CMK (cell line): ENCODE results near the gene PLIN4.

ENCODE experiments used
- DNase-seq: peaks from one replicate; pipeline ENCODE4 v3.0.0-alpha.2; 2010; ENCODE audit warnings: low read depth

The PLIN4 gene

GRCh38 chr19:4523306-4524110 lies 5.2 kb upstream of the PLIN4 start:
- DNase-seq, result no peak

GRCh38 chr19:4522291-4523002 lies 4.2 kb upstream of the PLIN4 start:
- DNase-seq, result no peak

- no peak for DNase-seq
These were observed 3.6 kb upstream of the PLIN4 start for GRCh38 chr19:4521888-4522242.

GRCh38 chr19:4521170-4521887 lies 3.0 kb upstream of the PLIN4 start:
- DNase-seq, result no peak

- DNase-seq, result no peak
These were observed 1.4 kb upstream of the PLIN4 start for GRCh38 chr19:4519521-4520277.

- no peak for DNase-seq
These were observed 848 bp upstream of the PLIN4 start for GRCh38 chr19:4519172-4519496.

- no peak for DNase-seq
These were observed 732 bp downstream of the PLIN4 start for GRCh38 chr19:4517451-4518057.

- DNase-seq, result no peak
These were observed 1.4 kb downstream of the PLIN4 start for GRCh38 chr19:4516939-4517300.

- DNase-seq, result no peak
These were observed 1.9 kb downstream of the PLIN4 start for GRCh38 chr19:4516199-4516938.

- no peak for DNase-seq
These were observed 2.6 kb downstream of the PLIN4 start for GRCh38 chr19:4515732-4516131.

GRCh38 chr19:4513248-4513647 lies 5.0 kb downstream of the PLIN4 start:
- no peak for DNase-seq

- no peak for DNase-seq
These were observed 6.2 kb downstream of the PLIN4 start for GRCh38 chr19:4512070-4512469.

- no peak for DNase-seq
These were observed 6.8 kb downstream of the PLIN4 start for GRCh38 chr19:4511300-4512054.

GRCh38 chr19:4510435-4511255 lies 7.6 kb downstream of the PLIN4 start:
- DNase-seq, result no peak

GRCh38 chr19:4508698-4509097 lies 9.6 kb downstream of the PLIN4 start:
- no peak for DNase-seq

GRCh38 chr19:4507804-4508203 lies 10.5 kb downstream of the PLIN4 start:
- no peak for DNase-seq

- DNase-seq, result no peak
These were observed 11.2 kb downstream of the PLIN4 start for GRCh38 chr19:4507150-4507452.

- DNase-seq, result no peak
These were observed 11.7 kb downstream of the PLIN4 start for GRCh38 chr19:4506449-4507149.
